GM19240 (cell line): ENCODE measurements around the gene PCBP4.

Experiments used
- DNase-seq: peaks from one replicate; pipeline ENCODE4 v3.0.0; 2011; ENCODE audit warnings: low spot score; ENCODE audit not compliant: insufficient read length

The PCBP4 gene

GRCh38 chr3:51967384-51968169 lies at the start of gene PCBP4:
PCBP4 (minus strand) TSS chr3:51967454; CDS start chr3:51961240, 6,214 bp downstream.
- no peak for DNase-seq

- no peak for DNase-seq
Measured at GRCh38 chr3:52015438-52016228, 48.4 kb upstream of the PCBP4 start.

DNA sequence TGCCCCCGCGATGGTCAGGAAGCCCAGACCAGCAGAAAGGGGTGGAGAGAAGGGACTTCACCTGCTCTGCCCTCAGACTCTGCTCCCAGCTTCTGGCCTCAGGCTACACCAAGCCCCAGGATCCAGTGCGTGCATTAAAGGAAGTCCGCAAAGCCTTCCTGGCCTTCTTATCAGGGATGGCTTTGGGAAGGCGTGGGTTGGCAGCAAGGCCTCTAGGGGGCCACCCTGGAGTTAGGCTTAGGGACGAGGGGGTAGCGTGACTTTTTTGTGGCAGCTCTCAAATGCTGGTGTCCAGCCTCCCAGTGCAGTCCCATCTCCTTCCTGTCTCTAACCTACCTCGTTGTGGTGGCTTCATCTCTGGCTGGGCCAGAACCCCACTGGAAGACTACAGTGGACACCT lies 47.4 kb upstream of the PCBP4 start:
- no peak for DNase-seq

GRCh38 chr3:52013802-52014598 lies 46.7 kb upstream of the PCBP4 start:
- no peak for DNase-seq

DNA sequence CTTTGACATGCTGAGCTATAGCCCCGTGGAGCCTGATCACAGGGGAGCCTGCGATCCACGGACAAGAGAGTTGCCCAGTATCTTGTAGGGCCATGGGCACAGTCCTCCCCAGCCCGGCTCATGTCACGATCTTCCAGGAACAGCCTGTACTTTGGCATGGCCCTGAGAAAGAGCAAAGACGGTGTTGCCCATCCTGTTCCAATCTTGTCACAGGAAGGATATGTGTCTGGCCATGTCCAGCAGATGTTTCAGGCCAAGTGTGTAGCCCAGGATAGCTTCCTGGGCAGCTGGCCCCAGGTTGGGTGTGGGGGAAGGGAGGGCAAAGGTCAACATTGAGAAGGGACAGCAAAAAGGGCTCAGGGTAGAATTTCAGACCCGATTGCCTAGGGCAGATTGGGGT lies 45.4 kb upstream of the PCBP4 start:
- DNase-seq: no peak

DNA sequence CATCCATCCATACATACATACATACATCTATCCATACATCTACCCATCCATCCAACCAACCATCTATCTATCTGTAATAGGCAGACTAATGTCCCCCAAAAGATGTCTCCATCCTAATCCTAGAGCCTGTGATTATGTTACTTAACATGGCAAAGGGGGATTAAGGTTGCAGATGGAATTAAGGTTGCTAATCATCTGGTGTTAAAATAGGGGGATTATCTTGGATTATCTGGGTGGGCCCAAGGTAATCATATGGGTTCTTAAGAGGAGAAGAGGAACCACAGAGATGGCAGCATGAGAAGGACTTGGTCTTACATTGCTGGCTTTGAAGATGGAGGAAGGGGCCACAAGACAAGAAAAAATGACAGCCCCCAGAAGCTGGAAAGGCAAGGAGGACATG lies 43.2 kb upstream of the PCBP4 start:
- DNase-seq: no peak

GRCh38 chr3:52007291-52007690 lies 40.0 kb upstream of the PCBP4 start:
- no peak for DNase-seq

DNA sequence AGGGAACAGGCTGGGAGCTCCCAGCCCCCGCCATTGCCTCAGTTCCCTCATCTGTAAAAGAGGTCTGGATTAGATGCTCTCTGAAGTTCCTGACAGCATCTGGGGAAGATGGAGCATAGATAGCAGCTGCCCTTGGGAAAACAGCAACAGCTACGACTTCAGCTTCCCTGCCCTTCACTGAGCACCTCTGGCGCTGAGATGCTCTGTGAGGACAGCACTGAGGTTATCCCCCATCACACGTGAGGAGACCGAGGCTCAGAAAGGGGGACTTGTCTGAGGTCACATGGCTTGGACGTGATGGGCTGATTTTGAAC lies 39.5 kb upstream of the PCBP4 start:
- DNase-seq: no peak

GRCh38 chr3:52006017-52006819 lies 39.0 kb upstream of the PCBP4 start:
- no peak for DNase-seq

DNA sequence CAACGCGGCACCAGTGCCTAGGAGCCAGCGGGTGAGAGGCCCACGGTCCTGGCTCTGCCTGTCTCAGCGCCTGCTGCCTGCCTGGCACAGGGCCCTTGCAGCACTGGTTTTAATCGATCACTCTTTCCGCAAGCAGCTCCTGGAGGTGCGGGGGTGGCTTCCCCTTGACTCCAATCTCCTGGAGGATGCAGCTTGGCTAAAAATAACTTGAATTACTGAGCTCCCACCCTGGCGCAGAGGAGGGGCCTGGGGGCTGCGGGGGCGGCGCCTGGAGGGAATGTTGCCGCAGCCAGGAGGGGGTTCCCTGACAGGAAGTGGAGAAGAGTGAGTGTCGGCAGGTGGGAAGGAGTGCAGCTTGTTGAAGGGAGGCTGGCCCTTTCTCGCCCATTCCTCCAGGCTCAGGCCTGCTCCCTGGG lies 38.3 kb upstream of the PCBP4 start:
- DNase-seq: no peak

- no peak for DNase-seq
Measured at GRCh38 chr3:52004906-52005395, 37.7 kb upstream of the PCBP4 start.

DNA sequence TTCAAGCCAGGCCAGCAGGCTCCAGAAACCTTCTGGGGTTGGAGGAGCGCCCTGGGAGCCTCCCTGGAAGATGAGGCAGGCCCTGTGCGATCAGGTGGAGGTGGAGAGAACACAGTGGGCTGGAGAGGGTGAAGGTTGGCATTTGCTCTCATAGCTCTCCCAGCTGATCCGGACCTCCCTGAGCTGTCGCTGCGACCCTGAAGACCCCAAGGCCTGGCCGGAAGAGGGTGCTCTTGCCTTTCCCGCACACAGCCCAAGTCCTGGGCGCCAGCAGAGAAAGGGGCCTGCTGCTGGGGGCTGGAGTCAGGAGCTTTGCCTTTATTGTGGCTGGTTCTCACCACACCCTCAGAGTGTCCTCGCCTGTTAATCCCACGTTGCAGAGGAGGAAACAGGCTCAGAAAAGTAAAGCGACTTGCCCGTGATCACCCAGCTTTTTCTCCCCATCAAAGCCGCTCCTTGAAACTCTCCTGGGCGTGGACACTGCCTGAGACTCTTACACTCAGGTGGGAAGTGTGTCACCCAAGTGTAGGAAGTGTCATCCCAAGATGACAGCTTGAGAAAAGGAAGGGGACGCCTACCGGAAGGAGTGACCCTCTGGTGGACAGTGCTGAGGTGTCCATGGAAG lies 37.0 kb upstream of the PCBP4 start:
- DNase-seq: no peak

DNA sequence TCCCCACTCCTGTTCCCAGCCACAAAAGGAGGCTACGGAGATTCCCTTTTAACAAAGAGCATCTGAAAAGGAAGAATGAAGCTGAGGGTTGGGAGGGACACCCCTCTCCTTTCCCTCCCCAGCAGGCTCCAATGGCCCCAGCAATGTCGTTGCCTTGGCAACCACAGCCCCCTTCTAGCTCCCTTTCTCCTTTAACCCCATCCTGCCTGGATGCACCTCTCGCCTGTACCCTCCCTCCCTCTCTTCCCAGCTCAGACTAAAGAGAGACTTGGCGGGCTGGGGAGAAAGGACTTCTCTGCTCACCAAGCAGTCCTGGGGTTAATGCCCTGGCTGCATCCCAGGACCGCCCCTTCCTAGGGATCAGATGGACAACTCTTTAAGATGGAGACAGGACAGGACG lies 35.5 kb upstream of the PCBP4 start:
- no peak for DNase-seq

DNA sequence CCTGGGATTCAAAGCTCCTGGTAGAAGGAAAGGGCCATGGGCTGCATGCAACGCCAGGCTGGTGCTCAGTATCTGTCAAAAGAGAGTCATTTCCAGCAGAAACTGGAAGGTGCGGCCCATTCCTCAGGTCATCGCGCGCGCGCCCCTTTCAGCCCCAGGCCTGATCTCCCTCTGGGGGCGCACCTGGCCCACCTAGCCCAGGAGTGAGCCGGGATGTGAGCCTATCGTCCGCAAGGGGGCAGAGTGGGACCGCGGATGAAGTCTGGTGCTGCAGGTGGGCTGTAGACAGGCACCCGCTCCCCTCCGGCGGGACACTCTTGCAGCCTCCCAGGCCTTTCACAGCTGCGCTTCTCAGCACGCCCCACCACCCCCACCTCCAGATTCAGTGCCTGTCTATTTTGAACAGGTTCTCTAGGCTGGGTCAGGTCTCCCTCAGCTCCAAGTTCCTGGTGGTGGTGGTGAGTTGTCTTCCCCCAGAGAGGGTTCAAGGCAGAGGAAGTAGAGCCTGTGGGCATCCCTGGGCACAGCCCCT lies 34.3 kb upstream of the PCBP4 start:
- DNase-seq: peak; percentile 97

DNA sequence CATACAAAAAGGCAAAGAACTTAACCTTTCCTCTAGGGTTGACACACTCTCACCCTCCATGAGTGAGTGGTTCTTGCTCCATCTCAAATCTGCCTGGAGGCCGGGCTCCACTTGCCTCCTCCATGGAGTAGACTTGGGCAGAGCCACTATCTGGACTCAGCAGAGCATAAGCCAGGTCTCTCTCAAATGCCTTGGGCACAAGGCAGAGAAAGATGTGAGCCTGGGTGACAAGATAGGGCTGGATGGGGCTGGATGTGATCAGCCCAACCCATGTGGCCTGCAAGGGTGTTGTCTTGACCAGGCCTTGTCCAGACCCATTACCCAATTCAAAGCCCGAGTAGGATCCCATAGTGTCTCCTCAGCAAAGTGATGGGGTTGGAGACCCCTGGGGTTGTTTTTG lies 32.6 kb upstream of the PCBP4 start:
- DNase-seq: no peak

DNA sequence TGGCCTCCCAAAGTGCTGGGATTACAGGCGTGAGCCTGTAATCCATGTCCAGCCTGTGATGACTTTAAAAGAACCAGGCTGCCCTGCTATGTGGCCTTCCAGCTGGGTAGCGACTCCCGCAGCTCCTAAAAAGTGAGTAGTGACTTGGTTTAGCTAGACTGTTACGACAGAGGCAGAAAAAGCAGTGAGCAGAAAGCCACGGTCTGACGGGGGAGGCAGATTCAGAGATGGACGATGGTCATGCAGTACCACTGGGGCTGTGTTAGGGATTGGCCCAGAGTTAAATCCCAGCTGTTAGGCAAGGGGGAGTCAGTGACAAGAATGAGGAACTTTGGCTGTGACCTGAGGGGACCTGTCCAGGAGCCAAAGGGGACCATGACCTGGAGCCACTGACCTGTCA lies 31.5 kb upstream of the PCBP4 start:
- DNase-seq: no peak

GRCh38 chr3:51997935-51998596 lies 30.8 kb upstream of the PCBP4 start:
- no peak for DNase-seq

- DNase-seq: no peak
Measured at GRCh38 chr3:51997172-51997571, 29.9 kb upstream of the PCBP4 start.

GRCh38 chr3:51995346-51996163 lies 28.3 kb upstream of the PCBP4 start, which contains the start of gene RPL29:
RPL29 (minus strand) TSS chr3:51995895; CDS start chr3:51995461, 434 bp downstream.
- peak; percentile 96 for DNase-seq
